Fibroblast of mammary gland (primary cell): ENCODE data around the gene MRPL34.
A peak's percentile ranks its signal among the peaks of the same experiment; 100 is the strongest.
"Not testable (repeated sequence)": the region's sequence is repeated elsewhere in the genome, so short reads cannot be mapped to it uniquely, and the experiment has no call there.

Source experiments
- DNase-seq: peaks from one replicate; pipeline ENCODE4 v3.0.0-alpha.2; 2010; ENCODE audit warnings: low read depth
- H3K4me3 ChIP-seq: 2 replicates; pipeline ENCODE4 v1.5.1; 2011; ENCODE audit warnings: low read depth, mild to moderate bottlenecking, low read length, moderate library complexity; ENCODE audit not compliant: control insufficient read depth
- TF ChIP-seq, protein P1 (sequence below): conservative IDR thresholded peaks from 2 replicates; pipeline ENCODE4 v1.5.1; 2011; ENCODE audit warnings: low read depth, low read length, inconsistent platforms; ENCODE audit not compliant: control insufficient read depth, insufficient read depth

Gene MRPL34

DNA sequence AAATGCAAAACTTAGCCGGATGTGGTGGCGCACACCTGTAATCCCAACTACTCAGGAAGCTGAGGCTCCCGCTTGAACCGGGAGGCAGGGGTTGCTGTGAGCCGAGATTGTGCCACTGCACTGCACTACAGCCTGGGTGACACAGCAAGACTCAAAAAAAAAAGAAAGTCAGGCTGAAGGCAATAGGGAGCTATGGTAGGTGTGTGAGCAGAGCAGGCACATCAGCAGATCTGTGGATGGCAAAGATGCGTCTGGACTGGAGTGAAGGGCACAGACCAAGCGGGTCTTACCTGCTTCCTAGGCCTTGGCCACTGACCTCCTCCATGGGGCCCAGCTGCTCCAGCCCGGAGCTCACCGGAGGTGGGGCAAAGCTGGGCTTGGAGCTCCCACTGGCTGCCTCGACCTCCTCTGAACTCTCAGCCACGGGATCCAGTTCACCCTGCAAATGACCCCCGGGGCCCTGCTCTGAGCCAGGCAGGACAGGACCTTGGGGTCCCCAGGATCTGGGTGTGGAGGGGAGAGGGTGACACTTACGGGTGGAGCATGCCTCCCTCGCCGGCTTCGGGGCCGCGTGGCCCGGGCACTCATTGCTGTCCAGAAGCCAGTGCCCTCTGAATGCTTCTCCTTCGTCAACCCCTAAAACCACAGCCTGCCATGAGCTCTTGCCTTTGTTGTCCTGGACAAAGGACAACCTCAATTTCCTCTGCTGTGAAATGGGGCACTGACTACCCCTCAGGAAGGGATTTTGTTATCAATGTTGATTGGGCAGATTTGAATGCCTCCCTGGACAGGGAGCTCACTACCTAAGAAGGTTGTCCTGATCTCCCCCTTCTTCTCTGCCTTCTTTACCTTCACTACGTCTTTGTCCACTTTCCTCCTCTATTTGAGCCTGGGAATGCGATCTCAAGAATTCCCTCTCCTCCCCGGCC, 41.7 kb upstream of the MRPL34 start:
- no peak for DNase-seq
- TF ChIP-seq, protein P1, sequence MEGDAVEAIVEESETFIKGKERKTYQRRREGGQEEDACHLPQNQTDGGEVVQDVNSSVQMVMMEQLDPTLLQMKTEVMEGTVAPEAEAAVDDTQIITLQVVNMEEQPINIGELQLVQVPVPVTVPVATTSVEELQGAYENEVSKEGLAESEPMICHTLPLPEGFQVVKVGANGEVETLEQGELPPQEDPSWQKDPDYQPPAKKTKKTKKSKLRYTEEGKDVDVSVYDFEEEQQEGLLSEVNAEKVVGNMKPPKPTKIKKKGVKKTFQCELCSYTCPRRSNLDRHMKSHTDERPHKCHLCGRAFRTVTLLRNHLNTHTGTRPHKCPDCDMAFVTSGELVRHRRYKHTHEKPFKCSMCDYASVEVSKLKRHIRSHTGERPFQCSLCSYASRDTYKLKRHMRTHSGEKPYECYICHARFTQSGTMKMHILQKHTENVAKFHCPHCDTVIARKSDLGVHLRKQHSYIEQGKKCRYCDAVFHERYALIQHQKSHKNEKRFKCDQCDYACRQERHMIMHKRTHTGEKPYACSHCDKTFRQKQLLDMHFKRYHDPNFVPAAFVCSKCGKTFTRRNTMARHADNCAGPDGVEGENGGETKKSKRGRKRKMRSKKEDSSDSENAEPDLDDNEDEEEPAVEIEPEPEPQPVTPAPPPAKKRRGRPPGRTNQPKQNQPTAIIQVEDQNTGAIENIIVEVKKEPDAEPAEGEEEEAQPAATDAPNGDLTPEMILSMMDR: no peak
- H3K4me3 ChIP-seq: no peak overlapping the region

DNA sequence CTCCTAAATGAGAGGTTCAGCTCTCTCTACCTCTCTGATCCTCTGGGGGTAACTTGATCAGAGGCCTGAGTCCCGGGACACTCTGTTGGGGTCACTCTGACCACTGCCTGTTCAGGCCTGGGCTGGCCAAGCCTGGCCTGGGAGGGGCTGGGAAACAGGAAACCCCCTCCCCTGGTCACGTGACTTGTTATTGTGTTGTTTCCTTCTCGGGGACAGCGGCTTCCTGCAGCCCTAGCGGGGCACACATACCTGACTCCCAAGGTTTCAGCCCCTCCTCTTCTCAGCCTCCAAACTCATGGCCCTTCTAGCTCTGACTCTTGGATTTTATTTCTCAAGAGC, 41.1 kb upstream of the MRPL34 start, which contains the start of gene USHBP1:
USHBP1 (minus strand) TSS at position 105 of the 339 bp plus-strand sequence. CDS start 446 bp downstream, outside the sequence.
- no peak within 1 kb of the TSS for H3K4me3 ChIP-seq
- DNase-seq: no peak
- TF ChIP-seq, protein P1: no peak

DNA sequence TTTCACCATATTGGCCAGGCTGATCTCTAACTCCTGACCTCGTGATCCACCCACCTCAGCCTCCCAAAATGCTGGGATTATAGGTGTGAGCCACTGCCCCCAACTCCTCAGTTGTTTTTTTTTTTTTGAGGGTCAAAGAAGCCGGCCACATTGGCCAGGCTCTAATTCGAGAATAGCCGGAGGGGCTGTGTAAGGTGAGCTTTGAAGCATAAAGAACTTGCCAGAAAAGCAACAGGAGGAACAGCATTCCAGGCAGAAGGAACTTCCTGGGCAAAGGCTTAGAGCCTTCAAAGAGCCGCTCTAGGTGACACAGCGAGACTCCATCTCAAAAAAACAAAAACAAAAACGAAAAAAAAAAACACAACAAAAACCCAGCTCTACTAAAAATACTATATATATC, 39.6 kb upstream of the MRPL34 start:
- no peak for DNase-seq
- H3K4me3 ChIP-seq: no peak overlapping the region
- TF ChIP-seq, protein P1: no peak

DNA sequence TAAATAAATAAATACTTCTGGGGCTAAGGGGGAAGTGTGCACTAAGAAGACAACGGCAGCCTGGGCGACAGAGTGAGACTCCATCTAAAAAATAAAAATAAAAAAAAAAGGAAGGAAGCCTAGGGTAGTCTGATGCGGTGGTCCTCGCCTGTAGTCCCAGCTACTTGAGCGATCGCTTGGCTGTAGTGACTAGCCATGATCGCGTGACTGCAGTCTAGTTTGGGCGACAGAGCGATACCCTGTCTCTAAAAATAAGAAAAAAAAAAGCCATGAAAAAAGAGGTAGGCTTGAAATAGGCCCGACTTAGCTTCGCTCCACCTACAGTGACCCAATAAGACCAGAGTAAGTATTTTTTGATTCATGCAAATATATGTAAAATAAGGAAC, 39.1 kb upstream of the MRPL34 start:
- H3K4me3 ChIP-seq: no peak overlapping the region
- DNase-seq: no peak
- TF ChIP-seq, protein P1: no peak

DNA sequence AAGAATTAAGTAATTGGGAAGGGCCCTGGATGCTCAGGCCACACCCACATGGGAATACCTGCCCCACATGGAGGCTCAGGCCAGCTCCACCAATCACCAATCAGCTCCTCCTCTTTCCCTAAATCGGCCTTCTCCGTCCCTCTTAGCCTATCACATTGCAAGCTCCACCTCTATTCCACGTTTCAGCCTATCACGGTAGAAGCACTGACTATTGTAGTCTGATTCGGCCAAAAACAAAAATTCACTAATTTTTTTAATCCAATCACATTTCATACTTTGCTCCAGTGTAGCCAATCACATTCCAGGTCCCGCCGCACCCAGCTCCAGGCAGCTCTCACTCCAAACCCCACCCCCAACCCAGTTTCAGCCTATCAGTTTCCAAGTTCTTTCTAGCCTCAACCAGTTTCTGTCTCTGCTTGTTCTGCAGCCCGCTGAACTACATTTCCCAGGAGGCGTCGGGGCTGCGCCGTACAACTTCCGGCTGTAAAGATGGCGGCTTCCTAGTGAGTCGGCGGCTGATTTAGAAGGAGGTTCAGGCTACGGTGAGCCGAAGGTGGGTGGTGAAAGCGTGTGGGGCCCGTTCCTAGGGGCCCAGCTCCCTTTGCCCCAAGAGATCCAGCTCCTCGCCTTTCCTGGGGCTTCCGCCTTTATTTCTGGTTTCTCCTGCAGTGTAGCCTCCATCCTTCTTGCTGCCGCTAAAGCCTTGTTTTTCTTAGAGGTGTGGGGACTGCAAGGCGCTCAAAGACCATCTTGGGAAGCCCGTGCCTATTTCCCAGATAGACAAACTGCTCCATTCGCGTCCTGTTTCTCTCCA, 38.5 kb upstream of the MRPL34 start, which contains the start of gene BABAM1:
BABAM1 (plus strand) TSS at position 469 of the 814 bp plus-strand sequence. CDS start 1,364 bp downstream, outside the sequence.
- TF ChIP-seq, protein P1: no peak
- DNase-seq: peak; percentile 100
- peak within 1 kb of the TSS; percentile 98 for H3K4me3 ChIP-seq

DNA sequence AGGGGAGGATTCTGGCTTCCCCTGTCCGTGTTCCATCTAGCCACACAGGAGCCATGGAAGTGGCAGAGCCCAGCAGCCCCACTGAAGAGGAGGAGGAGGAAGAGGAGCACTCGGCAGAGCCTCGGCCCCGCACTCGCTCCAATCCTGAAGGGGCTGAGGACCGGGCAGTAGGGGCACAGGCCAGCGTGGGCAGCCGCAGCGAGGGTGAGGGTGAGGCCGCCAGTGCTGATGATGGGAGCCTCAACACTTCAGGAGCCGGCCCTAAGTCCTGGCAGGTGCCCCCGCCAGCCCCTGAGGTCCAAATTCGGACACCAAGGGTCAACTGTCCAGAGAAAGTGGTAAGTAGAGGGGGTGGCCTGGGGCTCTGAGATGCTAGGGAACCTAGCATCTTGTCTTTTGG, 36.9 kb upstream of the MRPL34 start:
- TF ChIP-seq, protein P1: no peak
- no peak overlapping the region for H3K4me3 ChIP-seq
- no peak for DNase-seq

DNA sequence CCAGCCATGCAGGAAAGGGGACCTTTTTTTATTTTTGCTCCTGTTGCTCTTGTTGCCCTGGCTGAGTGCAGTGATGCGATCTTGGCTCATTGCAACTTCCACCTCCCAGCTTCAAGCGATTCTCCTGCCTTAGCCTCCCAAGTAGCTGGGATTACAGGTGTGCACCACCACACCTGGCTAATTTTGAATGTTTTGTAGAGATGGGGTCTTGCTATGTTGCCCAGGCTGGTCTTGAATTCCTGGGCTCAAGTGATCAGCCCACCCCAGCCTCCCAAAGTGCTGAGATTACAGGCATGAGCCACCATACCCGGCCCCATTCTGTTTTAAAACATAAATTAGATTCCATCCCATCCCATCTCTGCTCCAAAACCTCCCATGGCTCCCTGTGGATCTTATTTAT, 30.8 kb upstream of the MRPL34 start:
- not testable (repeated sequence) for DNase-seq

More for the DNA sequence above, 30.8 kb upstream of the MRPL34 start:
- H3K4me3 ChIP-seq: not testable (repeated sequence)
